Brain microvascular endothelial cell (primary cell): ENCODE results near the gene NFKB2.
A peak's percentile ranks its signal among the peaks of the same experiment; 100 is the strongest.

Experiments
- DNase-seq: peaks from one replicate; pipeline ENCODE4 v3.0.0-alpha.2; 2020
- H3K27ac ChIP-seq: fragments of 250-450 bp; sonication (Bioruptor Pico); 2 replicates; pipeline ENCODE4 v1.5.1; 2020; ENCODE audit warnings: mild to moderate bottlenecking, moderate library complexity
- H3K27me3 ChIP-seq: fragments of 250-450 bp; sonication (Bioruptor Pico); replicated peaks from 2 replicates; pipeline ENCODE4 v1.5.1; 2020; ENCODE audit warnings: mild to moderate bottlenecking
- H3K36me3 ChIP-seq: fragments of 250-450 bp; sonication (Bioruptor Pico); replicated peaks from 2 replicates; pipeline ENCODE4 v1.5.1; 2020; ENCODE audit warnings: mild to moderate bottlenecking
- H3K4me3 ChIP-seq: 2 replicates; pipeline ENCODE4 v1.5.1; 2011; ENCODE audit warnings: low read depth, mild to moderate bottlenecking, control low read depth, low read length, moderate library complexity
- in situ Hi-C: cut with HindIII; loops from 2 replicates; pipeline ENCODE4 v1.10.0; 2017; ENCODE audit warnings: low sequenced_read_pairs, low pct_ligation_motif_present
- TF ChIP-seq, protein P1 (sequence below): IDR thresholded peaks from 2 replicates; pipeline ENCODE4 v1.5.1; 2011; ENCODE audit warnings: low read depth, mild to moderate bottlenecking, moderate library complexity, low read length, control low read depth, inconsistent platforms; ENCODE audit errors: missing control alignments

The NFKB2 gene

GRCh38 chr10:102379383-102379782, 16.1 kb upstream of the NFKB2 start:
- Histone ChIP-seq H3K36me3 (peaks cover 82% of the 10 kb centered on the region), H3K4me3 (no peak overlapping the region), H3K27ac (no peak overlapping the region), H3K27me3 (no peaks in the 10 kb centered on the region)
- TF ChIP-seq, protein P1, sequence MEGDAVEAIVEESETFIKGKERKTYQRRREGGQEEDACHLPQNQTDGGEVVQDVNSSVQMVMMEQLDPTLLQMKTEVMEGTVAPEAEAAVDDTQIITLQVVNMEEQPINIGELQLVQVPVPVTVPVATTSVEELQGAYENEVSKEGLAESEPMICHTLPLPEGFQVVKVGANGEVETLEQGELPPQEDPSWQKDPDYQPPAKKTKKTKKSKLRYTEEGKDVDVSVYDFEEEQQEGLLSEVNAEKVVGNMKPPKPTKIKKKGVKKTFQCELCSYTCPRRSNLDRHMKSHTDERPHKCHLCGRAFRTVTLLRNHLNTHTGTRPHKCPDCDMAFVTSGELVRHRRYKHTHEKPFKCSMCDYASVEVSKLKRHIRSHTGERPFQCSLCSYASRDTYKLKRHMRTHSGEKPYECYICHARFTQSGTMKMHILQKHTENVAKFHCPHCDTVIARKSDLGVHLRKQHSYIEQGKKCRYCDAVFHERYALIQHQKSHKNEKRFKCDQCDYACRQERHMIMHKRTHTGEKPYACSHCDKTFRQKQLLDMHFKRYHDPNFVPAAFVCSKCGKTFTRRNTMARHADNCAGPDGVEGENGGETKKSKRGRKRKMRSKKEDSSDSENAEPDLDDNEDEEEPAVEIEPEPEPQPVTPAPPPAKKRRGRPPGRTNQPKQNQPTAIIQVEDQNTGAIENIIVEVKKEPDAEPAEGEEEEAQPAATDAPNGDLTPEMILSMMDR, result no peak
- in situ Hi-C loops, result no loop called here
- DNase-seq, result no peak

DNA sequence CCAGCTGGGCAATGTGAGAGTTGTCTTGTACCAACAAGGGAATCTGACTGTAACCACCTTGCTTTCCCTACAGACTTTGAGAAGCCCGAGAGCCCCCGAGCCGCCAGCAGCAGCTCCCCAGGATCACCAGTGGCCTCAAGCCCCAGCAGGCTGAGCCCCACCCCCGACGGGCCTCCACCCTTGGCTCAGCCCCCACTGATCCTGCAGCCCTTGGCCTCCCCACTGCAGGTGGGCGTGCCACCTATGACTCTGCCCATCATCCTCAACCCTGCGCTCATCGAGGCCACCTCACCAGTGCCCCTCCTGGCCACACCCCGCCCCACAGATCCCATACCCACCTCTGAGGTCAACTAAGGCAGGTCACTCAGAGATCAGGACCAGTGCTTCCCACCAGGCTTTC, 13.5 kb upstream of the NFKB2 start:
- in situ Hi-C loops, result no loop called here
- H3K36me3 ChIP-seq, result peaks cover 59% of the 10 kb centered on the region
- DNase-seq, result no peak
- H3K4me3 ChIP-seq, result no peak overlapping the region
- no peak overlapping the region for H3K27ac ChIP-seq
- TF ChIP-seq, protein P1, result no peak
- no peaks in the 10 kb centered on the region for H3K27me3 ChIP-seq

GRCh38 chr10:102382871-102383270, 12.6 kb upstream of the NFKB2 start:
- Histone ChIP-seq H3K27me3 (no peaks in the 10 kb centered on the region), H3K27ac (no peak overlapping the region), H3K4me3 (no peak overlapping the region), H3K36me3 (peaks cover 52% of the 10 kb centered on the region)
- in situ Hi-C loops, result no loop called here
- TF ChIP-seq, protein P1, result no peak
- DNase-seq, result no peak

- TF ChIP-seq, protein P1, result peak; percentile 37
- DNase-seq, result no peak
- Histone ChIP-seq H3K27me3 (no peaks in the 10 kb centered on the region), H3K36me3 (peaks cover 43% of the 10 kb centered on the region), H3K27ac (no peak overlapping the region), H3K4me3 (no peak overlapping the region)
- in situ Hi-C loops, result no loop called here
Observed at GRCh38 chr10:102384053-102384452, 11.5 kb upstream of the NFKB2 start.

DNA sequence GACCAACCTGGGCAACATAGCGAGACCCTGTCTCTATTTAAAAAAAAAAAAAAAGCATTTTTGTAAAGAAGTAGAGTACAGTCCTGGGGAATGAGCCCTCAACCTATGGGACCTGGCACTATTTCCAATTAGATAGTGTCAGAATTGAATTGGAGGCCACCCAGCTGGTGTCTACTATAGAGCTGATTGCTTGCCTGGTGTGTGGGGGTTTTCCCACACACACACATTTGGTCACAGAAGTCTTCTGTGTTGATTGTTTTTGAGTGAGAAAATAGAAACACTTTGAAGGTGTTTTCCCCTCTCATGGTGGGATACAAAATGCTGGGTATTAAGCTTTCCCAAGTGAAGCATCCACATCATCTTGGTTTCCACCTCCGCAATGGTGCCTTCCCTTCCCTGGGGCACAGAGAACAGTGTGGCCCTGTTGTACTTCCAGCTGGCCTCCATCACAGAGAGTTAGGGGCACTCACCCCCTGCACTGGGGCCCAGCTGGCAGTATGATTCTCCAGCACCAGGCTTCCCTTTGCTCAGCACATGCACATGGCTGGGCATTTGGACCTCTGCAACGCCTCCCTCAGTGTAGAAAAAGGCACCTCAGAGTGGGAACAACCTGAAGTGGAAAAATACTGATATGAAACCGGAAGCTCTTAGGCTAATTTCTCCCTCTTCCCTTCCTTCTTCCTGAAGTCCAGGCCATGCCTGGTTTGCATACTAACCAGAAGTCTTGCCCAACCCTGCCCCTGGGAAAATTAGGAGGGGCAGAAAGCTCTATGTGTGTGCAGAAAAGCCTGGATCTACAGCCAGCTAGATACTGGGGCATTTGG, 10.7 kb upstream of the NFKB2 start:
- H3K27me3 ChIP-seq, result no peaks in the 10 kb centered on the region
- DNase-seq, result no peak
- TF ChIP-seq, protein P1, result no peak
- no peak overlapping the region for H3K27ac ChIP-seq
- no peak overlapping the region for H3K4me3 ChIP-seq
- in situ Hi-C loops, result no loop called here
- peaks cover 35% of the 10 kb centered on the region for H3K36me3 ChIP-seq

GRCh38 chr10:102389894-102390293, 5.6 kb upstream of the NFKB2 start:
- Histone ChIP-seq H3K27ac (no peak overlapping the region), H3K27me3 (no peaks in the 10 kb centered on the region), H3K36me3 (no peaks in the 10 kb centered on the region), H3K4me3 (no peak overlapping the region)
- DNase-seq, result no peak
- TF ChIP-seq, protein P1, result no peak
- in situ Hi-C loops, result no loop called here
